HEK293 (cell line): Measurements from ENCODE around the gene ZNF440.

ENCODE experiments used
- RBAK ChIP-seq: fragments of 450-650 bp; formaldehyde crosslinking; IDR thresholded peaks from 2 replicates; pipeline ENCODE4 v1.5.1; 2016; ENCODE audit warnings: missing biosample characterization, missing genetic modification characterization
- SETDB1 ChIP-seq: IDR thresholded peaks from one replicate; pipeline ENCODE4 v1.6.1; 2017; ENCODE audit warnings: mild to moderate bottlenecking, low read length, moderate library complexity, mixed read lengths; ENCODE audit not compliant: insufficient read length
- ZFP37 ChIP-seq: fragments of 450-650 bp; formaldehyde crosslinking; IDR thresholded peaks from 2 replicates; pipeline ENCODE4 v1.5.1; 2016; ENCODE audit warnings: missing biosample characterization, missing genetic modification characterization
- ZNF133 ChIP-seq: fragments of 450-650 bp; formaldehyde crosslinking; IDR thresholded peaks from 2 replicates; pipeline ENCODE4 v1.5.1; 2016; ENCODE audit warnings: missing biosample characterization, missing genetic modification characterization
- ZNF157 ChIP-seq: fragments of 450-650 bp; formaldehyde crosslinking; IDR thresholded peaks from 2 replicates; pipeline ENCODE4 v1.5.1; 2016; ENCODE audit warnings: missing biosample characterization, missing genetic modification characterization
- ZNF335 ChIP-seq: fragments of 450-650 bp; formaldehyde crosslinking; conservative IDR thresholded peaks from 2 replicates; pipeline ENCODE4 v1.5.1; 2016; ENCODE audit warnings: missing biosample characterization, missing genetic modification characterization
- ZNF423 ChIP-seq: fragments of 450-650 bp; formaldehyde crosslinking; IDR thresholded peaks from 2 replicates; pipeline ENCODE4 v1.5.1; 2016; ENCODE audit warnings: missing biosample characterization, missing genetic modification characterization
- TF ChIP-seq, protein P1 (sequence below): fragments of 450-650 bp; formaldehyde crosslinking; conservative IDR thresholded peaks from 2 replicates; pipeline ENCODE4 v1.5.1; 2016; ENCODE audit warnings: low read depth, missing biosample characterization, missing genetic modification characterization
- TF ChIP-seq, protein P2 (sequence below): fragments of 450-650 bp; formaldehyde crosslinking; IDR thresholded peaks from 2 replicates; pipeline ENCODE4 v1.5.1; 2016; ENCODE audit warnings: missing biosample characterization, missing genetic modification characterization
- TF ChIP-seq, protein P3 (sequence below): fragments of 450-650 bp; formaldehyde crosslinking; IDR thresholded peaks from 2 replicates; pipeline ENCODE4 v1.5.1; 2016; ENCODE audit warnings: missing biosample characterization, missing genetic modification characterization
- TF ChIP-seq, protein P4 (sequence below): fragments of 450-650 bp; formaldehyde crosslinking; IDR thresholded peaks from 2 replicates; pipeline ENCODE4 v1.5.1; 2016; ENCODE audit warnings: missing biosample characterization, missing genetic modification characterization
- TF ChIP-seq, protein P5 (sequence below): fragments of 450-650 bp; formaldehyde crosslinking; IDR thresholded peaks from 2 replicates; pipeline ENCODE4 v1.5.1; 2016; ENCODE audit warnings: missing biosample characterization, missing genetic modification characterization
- TF ChIP-seq, protein P6 (sequence below): fragments of 450-650 bp; formaldehyde crosslinking; IDR thresholded peaks from 2 replicates; pipeline ENCODE4 v1.5.1; 2017; ENCODE audit warnings: missing biosample characterization, missing genetic modification characterization

DNA sequence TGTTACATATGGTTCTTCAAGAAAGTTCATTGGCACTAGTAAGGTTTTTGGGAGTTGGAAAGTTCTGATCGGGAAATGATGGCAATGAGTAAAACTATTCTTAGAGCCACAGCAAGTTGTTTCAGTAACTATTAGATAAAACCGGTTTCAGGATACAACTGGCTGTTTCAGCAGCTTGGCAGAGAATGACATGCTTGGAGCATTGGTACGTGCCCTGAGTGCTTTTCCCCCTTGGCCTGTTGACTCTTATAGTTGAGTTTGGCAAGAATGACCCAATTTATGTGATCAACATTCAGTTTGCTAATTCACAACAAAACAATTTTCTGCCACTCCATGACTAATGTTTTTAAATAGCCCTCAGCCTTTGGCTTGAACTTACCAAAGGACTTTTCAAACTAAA, 26.5 kb upstream of the ZNF440 start:
- TF ChIP-seq, protein P1, sequence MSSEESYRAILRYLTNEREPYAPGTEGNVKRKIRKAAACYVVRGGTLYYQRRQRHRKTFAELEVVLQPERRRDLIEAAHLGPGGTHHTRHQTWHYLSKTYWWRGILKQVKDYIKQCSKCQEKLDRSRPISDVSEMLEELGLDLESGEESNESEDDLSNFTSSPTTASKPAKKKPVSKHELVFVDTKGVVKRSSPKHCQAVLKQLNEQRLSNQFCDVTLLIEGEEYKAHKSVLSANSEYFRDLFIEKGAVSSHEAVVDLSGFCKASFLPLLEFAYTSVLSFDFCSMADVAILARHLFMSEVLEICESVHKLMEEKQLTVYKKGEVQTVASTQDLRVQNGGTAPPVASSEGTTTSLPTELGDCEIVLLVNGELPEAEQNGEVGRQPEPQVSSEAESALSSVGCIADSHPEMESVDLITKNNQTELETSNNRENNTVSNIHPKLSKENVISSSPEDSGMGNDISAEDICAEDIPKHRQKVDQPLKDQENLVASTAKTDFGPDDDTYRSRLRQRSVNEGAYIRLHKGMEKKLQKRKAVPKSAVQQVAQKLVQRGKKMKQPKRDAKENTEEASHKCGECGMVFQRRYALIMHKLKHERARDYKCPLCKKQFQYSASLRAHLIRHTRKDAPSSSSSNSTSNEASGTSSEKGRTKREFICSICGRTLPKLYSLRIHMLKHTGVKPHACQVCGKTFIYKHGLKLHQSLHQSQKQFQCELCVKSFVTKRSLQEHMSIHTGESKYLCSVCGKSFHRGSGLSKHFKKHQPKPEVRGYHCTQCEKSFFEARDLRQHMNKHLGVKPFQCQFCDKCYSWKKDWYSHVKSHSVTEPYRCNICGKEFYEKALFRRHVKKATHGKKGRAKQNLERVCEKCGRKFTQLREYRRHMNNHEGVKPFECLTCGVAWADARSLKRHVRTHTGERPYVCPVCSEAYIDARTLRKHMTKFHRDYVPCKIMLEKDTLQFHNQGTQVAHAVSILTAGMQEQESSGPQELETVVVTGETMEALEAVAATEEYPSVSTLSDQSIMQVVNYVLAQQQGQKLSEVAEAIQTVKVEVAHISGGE (tag by site-specific recombination) = no peak
- TF ChIP-seq, protein P2, sequence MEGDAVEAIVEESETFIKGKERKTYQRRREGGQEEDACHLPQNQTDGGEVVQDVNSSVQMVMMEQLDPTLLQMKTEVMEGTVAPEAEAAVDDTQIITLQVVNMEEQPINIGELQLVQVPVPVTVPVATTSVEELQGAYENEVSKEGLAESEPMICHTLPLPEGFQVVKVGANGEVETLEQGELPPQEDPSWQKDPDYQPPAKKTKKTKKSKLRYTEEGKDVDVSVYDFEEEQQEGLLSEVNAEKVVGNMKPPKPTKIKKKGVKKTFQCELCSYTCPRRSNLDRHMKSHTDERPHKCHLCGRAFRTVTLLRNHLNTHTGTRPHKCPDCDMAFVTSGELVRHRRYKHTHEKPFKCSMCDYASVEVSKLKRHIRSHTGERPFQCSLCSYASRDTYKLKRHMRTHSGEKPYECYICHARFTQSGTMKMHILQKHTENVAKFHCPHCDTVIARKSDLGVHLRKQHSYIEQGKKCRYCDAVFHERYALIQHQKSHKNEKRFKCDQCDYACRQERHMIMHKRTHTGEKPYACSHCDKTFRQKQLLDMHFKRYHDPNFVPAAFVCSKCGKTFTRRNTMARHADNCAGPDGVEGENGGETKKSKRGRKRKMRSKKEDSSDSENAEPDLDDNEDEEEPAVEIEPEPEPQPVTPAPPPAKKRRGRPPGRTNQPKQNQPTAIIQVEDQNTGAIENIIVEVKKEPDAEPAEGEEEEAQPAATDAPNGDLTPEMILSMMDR (tag by site-specific recombination) = no peak
- TF ChIP-seq ZFP37 (no peak), RBAK (tag by site-specific recombination) (no peak), ZNF423 (tag by site-specific recombination) (no peak), ZNF133 (tag by site-specific recombination) (no peak), ZNF157 (tag by site-specific recombination) (no peak), ZNF335 (tag by site-specific recombination) (no peak), SETDB1 (no peak)
- TF ChIP-seq, protein P3, sequence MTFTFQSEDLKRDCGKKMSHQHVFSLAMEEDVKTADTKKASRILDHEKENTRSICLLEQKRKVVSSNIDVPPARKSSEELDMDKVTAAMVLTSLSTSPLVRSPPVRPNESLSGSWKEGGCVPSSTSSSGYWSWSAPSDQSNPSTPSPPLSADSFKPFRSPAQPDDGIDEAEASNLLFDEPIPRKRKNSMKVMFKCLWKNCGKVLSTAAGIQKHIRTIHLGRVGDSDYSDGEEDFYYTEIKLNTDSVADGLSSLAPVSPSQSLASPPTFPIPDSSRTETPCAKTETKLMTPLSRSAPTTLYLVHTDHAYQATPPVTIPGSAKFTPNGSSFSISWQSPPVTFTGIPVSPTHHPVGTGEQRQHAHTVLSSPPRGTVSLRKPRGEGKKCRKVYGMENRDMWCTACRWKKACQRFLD = no peak
- TF ChIP-seq, protein P4, sequence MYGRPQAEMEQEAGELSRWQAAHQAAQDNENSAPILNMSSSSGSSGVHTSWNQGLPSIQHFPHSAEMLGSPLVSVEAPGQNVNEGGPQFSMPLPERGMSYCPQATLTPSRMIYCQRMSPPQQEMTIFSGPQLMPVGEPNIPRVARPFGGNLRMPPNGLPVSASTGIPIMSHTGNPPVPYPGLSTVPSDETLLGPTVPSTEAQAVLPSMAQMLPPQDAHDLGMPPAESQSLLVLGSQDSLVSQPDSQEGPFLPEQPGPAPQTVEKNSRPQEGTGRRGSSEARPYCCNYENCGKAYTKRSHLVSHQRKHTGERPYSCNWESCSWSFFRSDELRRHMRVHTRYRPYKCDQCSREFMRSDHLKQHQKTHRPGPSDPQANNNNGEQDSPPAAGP = no peak
- TF ChIP-seq, protein P5, sequence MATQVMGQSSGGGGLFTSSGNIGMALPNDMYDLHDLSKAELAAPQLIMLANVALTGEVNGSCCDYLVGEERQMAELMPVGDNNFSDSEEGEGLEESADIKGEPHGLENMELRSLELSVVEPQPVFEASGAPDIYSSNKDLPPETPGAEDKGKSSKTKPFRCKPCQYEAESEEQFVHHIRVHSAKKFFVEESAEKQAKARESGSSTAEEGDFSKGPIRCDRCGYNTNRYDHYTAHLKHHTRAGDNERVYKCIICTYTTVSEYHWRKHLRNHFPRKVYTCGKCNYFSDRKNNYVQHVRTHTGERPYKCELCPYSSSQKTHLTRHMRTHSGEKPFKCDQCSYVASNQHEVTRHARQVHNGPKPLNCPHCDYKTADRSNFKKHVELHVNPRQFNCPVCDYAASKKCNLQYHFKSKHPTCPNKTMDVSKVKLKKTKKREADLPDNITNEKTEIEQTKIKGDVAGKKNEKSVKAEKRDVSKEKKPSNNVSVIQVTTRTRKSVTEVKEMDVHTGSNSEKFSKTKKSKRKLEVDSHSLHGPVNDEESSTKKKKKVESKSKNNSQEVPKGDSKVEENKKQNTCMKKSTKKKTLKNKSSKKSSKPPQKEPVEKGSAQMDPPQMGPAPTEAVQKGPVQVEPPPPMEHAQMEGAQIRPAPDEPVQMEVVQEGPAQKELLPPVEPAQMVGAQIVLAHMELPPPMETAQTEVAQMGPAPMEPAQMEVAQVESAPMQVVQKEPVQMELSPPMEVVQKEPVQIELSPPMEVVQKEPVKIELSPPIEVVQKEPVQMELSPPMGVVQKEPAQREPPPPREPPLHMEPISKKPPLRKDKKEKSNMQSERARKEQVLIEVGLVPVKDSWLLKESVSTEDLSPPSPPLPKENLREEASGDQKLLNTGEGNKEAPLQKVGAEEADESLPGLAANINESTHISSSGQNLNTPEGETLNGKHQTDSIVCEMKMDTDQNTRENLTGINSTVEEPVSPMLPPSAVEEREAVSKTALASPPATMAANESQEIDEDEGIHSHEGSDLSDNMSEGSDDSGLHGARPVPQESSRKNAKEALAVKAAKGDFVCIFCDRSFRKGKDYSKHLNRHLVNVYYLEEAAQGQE (tag by site-specific recombination) = no peak
- TF ChIP-seq, protein P6, sequence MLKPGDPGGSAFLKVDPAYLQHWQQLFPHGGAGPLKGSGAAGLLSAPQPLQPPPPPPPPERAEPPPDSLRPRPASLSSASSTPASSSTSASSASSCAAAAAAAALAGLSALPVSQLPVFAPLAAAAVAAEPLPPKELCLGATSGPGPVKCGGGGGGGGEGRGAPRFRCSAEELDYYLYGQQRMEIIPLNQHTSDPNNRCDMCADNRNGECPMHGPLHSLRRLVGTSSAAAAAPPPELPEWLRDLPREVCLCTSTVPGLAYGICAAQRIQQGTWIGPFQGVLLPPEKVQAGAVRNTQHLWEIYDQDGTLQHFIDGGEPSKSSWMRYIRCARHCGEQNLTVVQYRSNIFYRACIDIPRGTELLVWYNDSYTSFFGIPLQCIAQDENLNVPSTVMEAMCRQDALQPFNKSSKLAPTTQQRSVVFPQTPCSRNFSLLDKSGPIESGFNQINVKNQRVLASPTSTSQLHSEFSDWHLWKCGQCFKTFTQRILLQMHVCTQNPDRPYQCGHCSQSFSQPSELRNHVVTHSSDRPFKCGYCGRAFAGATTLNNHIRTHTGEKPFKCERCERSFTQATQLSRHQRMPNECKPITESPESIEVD (tag by site-specific recombination) = no peak
